Activated CD4-positive, alpha-beta T cell treated with anti-CD3 and anti-CD28 coated beads for 1 hour (primary cell): ENCODE data around the gene MLLT1.
"Not testable (repeated sequence)": the region's sequence is repeated elsewhere in the genome, so short reads cannot be mapped to it uniquely, and the experiment has no call there.

ENCODE experiments used
- DNase-seq: peaks from one replicate; pipeline ENCODE4 v3.0.0-alpha.2; 2020

Gene MLLT1, protein sequence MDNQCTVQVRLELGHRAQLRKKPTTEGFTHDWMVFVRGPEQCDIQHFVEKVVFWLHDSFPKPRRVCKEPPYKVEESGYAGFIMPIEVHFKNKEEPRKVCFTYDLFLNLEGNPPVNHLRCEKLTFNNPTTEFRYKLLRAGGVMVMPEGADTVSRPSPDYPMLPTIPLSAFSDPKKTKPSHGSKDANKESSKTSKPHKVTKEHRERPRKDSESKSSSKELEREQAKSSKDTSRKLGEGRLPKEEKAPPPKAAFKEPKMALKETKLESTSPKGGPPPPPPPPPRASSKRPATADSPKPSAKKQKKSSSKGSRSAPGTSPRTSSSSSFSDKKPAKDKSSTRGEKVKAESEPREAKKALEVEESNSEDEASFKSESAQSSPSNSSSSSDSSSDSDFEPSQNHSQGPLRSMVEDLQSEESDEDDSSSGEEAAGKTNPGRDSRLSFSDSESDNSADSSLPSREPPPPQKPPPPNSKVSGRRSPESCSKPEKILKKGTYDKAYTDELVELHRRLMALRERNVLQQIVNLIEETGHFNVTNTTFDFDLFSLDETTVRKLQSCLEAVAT

DNA sequence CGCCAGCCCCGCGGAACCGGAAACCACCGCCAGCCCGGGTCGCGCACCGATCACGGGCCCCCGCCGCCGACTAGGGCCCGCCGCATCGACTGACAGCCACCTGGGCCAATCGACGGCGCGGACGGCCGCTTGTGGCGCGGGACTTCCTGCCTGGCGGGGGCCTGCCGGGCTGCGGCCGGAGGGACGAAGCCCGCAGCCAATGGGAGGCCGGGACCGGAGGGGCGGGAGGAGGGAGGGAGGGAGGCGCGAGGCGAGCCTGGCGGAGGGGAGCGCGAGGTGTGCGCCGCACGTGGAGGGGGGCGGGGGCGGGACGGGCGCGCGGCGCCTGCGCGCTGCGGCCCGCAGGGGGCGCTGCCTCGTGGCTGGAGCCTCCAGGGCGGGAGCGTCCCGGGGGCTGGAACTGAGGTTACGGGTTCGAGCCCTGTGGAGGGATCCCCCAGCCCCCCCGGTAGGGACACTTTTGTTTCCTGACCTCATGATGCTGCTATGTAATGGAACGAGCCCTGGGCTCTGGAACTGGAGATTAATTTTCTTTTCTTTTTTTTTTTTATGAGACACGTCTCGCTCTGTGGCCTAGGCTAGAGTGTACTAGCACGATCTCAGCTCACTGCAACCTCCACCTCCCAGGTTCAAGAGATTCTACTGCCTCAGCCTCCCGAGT lies at the start of gene MLLT1:
Gene MLLT1 (minus strand): TSS at position 45 of the 661 bp plus-strand sequence. CDS start 191 bp downstream, outside the sequence.
- DNase-seq = peak; percentile 92

DNA sequence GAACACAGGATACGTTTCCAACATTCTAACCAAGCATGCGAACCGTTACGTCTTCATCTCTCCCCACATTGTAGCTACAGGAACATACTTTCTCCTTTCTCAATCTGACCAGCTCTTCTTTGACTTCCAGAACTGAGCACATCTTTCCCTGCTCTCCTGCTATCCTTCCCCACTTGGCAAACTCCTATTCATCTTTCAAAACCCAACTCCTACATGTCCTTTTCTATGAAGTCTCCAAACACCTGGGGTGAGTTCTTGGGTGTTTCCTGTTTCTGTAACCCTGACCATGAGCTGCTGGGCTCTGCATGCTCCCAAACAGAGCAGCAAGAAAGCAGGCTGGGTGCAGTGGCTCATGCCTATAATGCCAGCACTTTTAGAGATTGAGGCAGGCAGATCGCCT lies 47.0 kb upstream of the MLLT1 start:
- DNase-seq = no peak

DNA sequence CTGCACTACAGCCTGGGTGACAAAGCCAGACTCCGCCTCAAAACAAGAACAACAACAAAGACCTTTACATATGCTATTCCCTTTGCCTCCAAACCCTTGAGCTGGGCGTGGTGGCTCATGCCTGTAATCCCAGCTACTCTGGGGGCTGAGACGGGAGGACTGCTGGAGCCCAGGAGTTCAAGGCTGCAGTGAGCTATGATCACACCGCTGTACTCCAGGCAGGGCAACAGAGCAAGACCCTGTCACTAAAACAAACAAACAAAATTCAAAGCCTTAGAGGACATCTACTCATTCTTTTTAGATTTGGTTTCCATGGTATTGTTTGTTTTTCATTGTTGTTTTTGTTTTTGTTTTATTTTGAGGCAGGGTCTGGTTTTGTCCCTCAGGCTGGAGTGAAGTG lies 45.8 kb upstream of the MLLT1 start:
- DNase-seq = no peak

DNA sequence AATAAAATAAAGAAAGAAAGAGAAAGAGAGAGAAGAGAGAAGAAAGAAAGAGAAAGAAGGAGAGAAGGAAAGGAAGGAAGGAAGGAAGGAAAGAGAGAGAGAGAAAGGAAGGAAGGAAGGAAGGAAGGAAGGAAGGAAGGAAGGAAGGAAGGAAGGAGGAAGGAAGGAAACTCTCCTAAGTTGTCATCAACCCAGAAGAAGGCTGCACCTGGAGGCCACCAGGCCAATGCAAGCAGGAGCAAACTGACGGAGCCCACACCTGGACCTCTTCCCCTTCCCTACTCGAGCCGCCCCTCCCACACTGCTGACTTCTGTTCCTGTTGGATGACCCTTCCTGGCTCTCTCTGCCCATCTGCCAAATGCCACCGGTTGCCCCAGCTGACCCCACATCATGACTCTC lies 45.0 kb upstream of the MLLT1 start:
- no peak for DNase-seq

DNA sequence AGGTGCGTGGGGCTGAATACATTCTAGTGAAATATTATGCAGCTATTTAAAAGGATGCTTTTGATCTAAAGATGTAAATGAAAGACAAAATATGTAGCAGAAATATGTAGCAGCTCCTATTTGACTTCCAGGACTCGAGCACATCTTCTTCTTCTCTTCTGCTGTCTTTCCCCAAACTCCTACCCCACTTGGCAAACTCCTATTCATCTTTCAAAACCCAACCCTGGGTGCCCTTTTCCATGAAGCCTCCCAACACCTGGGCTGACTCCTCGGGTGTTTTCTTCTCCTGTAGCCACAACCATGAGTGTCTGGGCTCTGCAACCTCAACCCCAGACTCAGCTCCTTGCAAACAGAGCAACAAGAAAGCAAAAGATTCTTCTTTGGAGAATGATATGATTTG lies 42.5 kb upstream of the MLLT1 start:
- DNase-seq = no peak

DNA sequence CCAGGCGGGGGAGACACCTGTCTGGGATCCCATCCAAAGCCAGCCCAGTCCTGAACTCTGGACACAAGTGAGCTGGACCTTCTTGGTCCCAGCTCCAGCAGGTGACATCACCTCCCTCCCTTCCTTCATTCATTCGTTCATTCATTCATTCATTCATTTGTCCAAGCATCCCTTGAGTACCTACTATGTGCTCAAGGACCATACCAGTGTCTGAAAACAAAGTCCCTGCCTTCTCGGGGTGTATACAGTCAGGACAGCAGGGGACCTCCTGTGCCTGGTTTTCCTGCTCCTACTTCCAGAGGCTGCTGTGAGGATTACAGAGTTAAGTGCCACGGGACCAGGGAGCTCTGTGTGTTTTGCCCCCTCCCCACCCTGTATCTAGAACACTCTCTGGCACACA lies 39.6 kb upstream of the MLLT1 start:
- no peak for DNase-seq

DNA sequence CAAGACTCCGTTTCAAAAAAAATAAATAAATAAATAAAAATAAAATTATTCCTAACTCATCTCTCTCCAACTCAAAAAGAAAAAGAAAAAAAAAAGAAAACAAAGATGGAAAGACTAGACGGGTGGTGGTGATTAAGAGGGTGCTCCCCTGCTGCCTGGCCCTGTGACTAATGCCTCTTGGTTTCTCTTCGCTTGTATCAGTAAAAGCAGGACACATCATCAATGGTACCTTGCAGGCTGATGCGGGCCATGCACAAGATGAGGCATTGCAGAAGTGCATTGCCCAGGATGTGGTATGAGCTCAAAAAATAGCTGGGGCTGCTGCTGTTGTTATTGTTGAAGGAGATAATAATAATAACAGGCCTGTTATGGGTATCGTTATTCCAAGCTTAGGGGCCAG lies 39.0 kb upstream of the MLLT1 start:
- DNase-seq = no peak

DNA sequence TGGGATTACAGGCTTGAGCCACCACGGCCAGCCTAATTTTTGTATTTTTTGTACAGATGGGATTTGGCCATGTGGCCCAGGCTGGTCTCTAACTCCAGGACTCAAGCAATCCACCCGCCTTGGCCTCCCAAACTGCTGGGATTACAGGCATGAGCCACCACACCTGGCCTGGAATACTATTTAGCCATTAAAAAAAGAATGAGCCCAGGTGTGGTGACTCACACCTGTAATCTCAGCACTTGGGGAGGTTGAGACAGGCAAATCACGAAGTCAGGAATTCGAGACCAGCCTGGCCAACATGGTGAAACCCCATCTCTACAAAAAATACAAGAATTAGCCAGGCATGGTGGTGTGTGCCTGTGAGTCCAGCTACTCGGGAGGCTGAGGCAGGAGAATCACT lies 35.9 kb upstream of the MLLT1 start:
- not testable (repeated sequence) for DNase-seq

DNA sequence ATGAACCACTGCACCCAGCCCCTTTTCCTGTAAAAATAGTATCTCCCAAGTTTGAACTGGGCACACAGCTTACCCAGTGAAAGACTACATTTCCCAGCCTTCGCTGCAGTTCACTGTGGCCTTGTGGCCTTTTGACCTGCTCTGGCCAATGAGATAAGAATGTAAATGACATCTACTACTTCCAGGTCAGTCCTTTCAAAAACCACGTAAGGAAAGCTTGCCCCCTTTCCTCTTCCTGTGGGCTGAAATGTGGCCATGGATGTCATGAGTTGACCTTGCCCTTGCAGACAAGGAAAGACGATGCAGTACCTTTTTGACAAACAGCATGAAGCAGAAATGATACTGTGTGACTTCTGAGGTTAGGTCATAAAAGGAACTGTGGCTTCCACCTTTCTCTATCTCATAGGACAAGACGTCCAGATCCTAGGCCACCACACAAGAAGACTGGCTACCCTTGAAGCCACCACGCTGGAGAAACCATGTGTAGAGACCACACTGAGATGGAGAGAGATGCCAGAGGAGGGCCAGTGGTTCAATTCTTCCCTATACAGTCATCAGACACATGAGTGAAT lies 33.7 kb upstream of the MLLT1 start:
- no peak for DNase-seq

DNA sequence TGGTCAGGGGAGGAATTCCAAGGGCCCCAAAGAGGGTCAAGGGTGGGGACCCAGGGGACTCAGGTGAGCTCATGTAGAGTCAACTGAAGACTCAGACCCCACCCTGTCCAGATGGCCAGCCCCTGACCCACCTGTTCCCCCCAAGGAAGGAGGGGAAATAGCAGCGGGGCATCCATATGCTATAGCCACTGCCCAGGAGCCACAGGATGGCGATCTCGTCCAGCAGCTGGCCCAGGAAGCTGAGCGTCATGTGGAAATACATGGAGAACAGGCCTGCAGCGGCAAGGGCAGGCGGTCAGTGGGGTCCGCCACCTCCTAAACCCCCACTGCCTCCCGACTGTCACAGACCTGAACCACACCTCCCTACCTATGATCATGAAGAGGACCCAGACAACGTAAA lies 32.2 kb upstream of the MLLT1 start:
- DNase-seq = no peak

DNA sequence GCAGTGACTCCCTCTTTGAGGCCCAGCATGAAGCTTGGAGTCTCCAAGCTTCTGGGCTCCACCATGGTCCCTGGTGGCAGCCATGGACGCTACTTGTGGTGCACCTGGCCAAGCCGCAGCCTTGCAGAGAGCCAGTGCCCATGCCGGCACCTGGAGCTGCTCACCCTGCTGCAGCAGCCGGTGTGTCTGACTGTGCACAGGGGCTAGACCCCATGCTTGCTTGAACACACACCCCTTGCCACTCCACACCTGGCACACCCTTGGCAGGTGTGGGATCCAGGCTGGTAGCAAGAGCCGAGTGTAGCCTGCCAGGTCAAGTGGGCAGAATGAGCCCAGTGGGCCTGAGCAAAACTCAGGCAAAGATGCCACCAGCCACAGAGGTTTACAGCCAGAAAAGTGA lies 18.6 kb upstream of the MLLT1 start:
- DNase-seq = no peak

DNA sequence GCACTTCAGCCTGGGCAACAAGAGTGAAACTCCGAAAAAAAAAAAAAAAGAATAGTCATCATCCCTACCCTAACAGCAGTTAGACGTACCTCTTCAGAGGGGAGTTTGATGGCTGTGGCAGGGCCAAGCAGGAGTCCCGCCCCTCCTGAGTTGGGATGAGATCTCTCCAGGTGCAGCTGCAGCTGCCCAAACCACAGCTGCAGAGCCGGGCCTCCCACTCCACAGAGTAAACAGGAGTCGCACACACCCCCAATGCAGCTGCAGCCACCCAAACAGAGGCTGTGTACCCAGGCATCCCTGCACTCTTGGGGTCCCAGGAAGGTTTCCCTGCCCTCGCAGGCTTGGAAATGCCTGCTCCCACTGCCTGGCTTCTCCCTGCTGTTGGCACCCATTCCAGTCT lies 17.4 kb upstream of the MLLT1 start:
- no peak for DNase-seq

DNA sequence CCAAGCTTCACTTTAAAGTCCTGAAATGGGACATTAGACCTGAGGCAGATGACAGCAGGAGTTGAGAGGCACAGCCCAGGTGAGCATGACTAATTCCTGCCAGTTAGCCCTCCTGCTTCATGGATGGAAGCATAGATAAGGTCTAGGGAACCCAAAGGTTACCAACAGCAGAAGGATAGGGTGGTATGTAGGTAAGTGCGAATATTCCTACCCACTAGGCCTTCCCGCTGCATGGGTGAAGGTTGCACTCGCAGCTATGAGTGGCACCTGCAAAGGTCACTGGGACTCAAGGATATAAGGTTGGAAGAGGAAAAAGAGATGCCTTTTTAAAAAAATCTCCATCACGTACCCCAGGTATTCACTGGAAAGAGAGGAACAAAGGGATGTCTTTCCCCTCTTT lies 12.2 kb upstream of the MLLT1 start:
- no peak for DNase-seq

DNA sequence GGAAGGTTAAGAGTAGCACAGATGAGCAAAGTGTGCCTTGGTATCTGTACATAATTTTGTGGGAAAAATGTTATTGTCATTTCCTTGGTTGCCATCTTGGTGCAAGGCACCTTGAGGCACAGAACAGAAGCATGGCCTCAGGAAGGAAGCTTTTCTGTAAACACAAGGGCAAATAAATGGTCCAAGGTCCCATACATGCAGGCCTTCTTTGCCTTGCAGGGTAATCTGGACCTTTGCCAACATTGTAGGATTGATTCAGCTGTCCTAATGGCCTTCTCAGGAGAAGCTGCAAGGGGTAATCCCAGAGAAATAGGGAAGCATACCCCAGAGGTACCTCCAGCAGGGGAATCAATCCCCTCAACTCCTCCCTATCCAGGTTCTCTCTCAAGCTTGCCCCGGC lies 9.0 kb upstream of the MLLT1 start:
- DNase-seq = no peak

DNA sequence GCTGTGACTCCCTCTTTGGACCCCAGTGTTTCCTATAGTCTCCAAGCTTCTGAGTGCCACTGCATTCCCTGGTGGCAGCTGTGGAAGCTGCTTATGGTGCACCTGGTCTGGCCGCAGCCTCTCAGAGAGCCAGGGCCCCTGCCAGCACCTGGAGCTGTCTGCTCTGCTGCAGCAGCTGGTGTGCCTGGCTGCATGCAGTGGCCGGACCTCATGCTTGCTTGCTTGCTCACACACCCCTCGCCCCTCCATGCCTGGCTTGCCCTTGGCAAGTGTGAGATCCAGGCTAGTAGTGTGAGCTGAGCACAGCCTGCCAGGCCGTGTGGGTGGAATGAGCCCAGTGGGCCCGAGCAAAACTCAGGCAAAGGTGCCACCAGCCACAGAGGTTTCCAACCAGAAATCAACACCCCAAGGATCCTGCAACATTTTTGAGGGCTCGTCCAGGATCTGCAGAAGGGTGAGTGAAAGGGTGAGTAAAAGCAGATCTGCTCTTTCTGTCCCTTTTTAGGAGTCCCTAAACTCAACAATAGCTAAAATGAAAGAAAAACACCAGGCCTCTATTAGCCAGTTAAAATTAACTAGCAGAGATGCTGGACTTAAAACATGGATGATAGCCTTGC lies 7.6 kb upstream of the MLLT1 start:
- no peak for DNase-seq

DNA sequence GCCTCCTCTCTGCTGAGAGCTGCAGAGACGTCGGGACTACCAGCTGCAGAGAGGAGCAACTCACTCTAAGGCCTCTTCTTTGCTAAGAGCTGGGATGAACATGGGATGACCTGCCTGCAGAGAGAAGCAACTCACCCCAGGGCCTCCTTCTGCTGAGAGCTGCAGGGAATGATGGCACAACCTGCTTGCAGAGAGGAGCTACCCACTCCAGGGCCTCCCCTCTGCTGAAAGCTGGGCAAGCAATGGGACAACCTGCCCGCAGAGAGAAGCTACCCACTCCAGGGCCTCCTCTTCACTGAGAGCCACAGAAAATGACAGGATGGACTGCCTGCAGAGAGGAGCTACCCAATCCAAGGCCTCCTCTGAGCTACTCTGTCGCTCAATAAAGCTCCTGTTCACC lies 6.9 kb upstream of the MLLT1 start:
- no peak for DNase-seq

DNA sequence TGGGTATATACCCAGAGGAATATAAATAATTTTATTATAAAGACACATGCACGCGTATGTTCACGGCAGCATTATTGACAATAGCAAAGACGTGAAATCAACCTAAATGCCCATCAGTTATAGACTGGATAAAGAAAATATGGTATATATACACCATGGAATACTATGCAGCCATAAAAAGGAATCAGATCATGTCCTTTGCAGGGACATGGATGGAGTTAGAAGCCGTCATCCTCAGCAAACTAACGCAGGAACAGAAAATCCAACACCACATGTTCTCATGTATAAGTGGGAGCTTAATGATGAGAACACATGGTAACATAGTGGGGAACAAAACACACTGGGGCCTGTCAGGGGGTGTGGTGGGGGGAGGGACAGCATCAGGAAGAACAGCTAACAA lies 2.6 kb upstream of the MLLT1 start:
- DNase-seq = not testable (repeated sequence)

DNA sequence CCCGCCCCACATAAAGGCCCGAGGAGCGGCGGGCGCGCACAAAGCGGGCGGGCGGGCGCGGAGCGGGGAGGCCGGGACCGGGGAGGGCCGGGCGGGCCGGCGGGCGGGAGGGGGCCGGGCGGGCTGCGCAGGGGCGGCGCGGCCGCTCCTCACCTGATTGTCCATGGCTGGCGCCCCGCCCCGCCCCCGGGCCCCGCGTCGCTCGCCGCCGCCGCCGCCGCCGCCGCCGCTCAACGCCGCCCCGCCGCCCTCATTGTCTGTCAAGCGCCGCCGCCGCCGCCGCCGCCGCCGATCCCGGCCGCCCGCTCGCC lies 200 bp downstream of the MLLT1 start:
- DNase-seq = no peak

DNA sequence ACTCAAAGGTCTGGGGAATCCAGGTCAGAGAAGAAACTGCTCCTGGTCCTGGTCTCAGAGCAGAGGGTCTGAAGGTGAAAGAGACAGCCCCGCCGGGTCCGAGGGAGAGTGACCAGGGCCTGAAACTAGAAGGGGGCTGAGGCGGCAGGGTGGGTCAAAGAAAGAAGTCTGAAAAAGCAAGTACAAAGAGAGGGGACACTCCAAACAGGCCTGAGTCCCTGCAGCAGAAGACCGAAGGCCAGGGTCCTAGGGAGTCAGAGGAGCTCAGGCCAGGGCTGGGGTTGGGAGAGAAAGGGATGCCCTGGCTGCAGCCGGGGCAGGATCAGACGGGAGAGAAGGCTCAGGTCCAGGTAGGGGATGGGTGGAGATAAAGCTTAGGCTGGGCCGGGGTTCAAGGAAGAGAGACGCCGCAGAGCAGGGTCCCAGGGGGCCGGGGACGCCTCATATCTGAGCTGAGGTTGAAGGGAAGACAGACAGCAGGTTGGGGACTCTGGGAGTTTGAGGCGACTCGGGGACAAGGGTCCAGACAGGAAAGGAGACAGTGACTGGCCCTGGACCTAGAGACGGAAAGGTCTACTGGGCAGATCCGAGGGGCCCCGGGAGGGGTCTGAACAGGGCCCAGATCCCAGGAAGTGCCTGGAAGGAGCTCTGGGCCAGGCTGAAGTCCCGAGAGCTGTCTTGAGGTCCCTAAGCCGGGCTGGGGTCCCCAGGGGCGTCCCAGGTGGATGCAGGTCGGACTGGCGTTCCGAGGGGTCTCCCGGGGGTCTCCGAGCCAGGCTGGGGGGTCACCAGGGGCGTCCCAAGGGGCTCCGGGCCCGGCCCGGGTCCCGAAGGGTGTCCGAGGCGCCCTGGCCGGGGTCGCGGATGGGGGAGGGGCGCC lies 795 bp downstream of the MLLT1 start:
- DNase-seq = no peak

DNA sequence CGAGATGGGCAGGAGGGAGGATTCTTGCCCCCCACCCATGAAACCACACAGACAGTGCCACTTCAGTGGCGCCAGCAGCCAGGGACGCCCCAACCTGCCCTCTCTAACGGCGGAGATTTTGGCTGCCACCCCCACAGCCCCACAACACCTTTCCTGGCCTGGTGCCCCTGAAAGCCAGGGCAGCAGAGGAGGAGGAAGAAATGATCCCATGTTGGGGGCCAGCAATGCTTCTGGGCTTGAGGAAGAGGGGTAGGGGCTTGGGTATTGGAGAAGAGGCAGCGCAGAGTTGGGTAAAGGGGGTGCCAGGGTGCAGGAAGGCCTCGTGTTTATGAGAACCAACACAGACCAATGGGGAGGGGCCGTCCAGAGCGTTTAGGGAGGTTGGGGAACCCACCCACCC lies 1.7 kb downstream of the MLLT1 start:
- no peak for DNase-seq

DNA sequence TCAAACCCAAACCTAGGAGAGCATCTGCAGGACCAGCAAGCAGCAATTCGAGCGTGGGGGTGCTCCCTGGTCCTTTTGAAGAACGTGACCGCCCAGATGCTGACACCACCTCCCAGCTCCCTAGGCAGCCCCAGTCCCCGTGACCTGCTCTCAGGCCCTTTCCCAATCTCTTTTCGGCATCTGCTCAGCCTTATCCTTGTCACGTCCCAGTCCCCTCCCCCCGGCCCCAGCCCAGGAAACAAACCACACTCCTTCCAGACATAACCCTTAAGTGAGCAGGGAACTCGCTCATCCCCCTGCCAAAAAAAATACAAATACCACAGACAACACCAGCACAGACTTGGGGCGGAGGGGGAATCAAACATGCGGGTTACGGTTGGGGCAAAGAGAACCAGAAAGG lies 3.3 kb downstream of the MLLT1 start:
- no peak for DNase-seq

DNA sequence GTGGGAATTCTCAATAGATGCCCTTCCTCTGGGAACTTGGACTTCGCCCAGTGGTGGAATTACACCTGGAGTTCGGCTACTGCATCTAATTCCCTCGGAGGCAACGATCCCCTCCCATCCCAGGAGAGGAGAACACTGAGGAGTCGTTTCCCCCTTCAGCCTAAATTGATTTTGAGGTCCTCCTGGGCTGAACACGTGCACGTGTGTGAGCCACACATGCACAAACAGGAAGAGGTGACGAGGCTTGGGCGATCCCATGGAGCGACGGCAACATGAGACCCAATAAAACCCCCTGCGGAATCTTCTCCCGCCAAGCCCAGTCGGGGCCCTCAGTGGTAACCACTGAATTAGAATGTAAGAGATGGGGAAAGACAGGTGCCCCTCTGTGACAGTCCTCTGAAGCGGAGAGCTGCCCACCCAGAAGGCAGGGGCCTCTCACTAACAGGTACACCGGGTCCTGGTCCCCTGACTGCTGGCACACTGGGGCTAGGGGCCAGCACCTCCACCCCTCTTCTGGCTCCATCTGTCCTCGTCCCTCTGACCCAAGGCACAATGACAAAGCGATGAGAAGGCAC lies 4.5 kb downstream of the MLLT1 start:
- DNase-seq = no peak
